Glomerular visceral epithelial cell (primary cell): ENCODE measurements around the gene VPREB1.
"Not testable (repeated sequence)": the region's sequence is repeated elsewhere in the genome, so short reads cannot be mapped to it uniquely, and the experiment has no call there.

Experiments used
- DNase-seq: peaks from one replicate; pipeline ENCODE4 v3.0.0-alpha.2; 2016; ENCODE audit errors: extremely low spot score

The VPREB1 gene

DNA sequence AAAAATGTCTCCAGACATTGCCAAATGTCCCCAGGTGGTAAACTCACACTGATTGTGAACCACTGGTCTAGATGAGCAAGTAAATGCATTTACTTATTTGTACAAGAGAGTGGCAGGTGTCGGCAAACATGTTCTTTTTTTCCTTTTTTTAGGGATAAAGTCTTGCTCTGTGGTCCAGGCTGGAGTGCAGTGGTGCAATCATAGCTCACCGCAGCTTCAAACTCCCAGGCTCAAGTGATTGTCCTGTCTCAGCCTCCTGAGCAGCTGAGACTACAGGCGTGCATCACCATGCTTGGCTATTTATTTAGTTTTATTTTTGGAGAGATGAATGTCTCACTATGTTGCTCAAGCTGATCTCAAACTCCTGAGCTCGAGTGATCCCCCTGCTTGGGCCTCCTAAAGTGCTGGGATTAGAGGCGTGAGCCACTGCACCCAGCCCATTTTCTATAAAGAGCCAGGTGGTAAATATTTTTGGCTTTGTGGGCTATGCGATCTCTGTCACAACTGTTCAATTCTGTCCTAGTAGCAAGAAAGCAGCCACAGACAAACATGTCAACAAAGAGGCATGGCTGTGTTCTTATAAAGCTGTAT lies 1.4 kb downstream of the VPREB1 start:
- DNase-seq = no peak

DNA sequence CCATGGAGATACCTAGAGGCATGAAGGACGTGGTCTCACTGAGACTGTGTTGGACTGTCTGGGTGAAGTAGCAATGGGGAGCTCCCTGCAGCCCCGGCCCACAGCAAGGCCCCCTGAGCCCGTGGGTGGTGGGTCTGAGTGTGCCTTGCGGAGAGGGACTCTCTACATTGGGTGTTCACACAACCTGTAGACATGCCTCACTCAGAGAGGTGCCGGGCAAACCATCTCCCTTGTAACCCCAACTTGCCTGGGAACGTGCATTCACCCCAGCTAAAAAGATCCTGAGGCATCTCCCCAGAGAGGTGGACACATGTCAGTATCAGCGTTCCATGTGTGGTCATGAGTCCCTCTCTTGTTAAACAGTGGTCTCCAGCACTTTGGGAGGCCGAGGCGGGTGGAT lies 2.1 kb downstream of the VPREB1 start:
- DNase-seq = no peak

DNA sequence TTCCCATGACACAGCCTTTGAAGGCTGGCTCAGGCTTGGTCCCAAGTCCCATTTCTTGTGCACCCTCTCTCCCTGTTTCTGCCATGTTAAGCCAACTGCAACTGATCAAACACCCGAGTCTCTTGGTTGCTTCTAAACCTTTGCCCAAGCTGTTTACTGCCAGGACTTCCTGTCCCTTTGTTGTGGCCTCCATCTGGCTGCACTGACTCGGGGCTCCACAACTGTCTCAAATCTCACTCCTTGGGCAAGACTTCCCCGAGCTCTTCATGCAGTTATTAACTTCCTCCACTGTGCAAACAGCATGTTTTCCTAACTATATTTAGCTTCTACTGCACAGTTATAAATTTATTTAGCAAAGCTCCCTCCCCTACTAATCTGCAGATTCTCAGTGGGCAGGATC lies 4.3 kb downstream of the VPREB1 start:
- DNase-seq = no peak

- DNase-seq = not testable (repeated sequence)
Observed at GRCh38 chr22:22250651-22251050, 6.1 kb downstream of the VPREB1 start.

GRCh38 chr22:22256133-22256532 lies 11.5 kb downstream of the VPREB1 start:
- DNase-seq = not testable (repeated sequence)

DNA sequence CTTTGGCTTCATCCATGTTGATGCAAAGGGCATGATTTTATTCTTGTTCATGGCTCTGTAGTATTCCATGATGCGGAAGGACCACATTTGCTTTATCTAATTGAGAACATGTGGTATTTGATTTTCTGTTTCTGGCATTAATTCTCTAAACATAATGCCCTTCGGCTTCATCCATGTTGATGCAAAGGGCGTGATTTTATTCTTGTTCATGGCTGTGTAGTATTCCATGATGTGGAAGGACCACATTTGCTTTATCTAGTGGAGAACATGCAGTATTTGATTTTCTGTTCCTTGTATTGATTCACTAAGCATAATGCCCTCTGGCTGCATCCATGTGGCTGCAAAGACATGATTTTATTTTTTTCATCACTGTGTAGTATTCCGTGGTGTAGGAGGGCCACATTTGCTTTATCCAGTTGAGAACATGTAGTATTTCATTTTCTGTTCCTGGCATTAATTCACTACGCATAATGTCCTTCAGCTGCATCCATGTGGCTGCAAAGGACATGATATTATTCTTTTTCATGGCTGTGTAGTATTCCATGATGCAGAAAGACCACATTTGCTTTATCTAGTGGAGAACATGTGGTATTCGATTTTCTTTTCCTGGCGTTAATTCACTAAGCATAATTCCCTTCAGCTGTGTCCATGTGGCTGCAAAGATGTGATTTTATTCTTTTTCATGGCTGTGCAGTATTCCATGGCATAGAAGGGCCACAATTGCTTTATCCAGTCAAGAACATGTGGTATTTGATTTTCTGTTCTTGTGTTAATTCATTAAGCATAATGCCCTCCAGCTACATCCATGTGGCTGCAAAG lies 14.2 kb downstream of the VPREB1 start:
- DNase-seq = not testable (repeated sequence)

GRCh38 chr22:22260169-22260568 lies 15.6 kb downstream of the VPREB1 start:
- DNase-seq = not testable (repeated sequence)

- DNase-seq = not testable (repeated sequence)
Observed at GRCh38 chr22:22260586-22260985, 16.0 kb downstream of the VPREB1 start.

DNA sequence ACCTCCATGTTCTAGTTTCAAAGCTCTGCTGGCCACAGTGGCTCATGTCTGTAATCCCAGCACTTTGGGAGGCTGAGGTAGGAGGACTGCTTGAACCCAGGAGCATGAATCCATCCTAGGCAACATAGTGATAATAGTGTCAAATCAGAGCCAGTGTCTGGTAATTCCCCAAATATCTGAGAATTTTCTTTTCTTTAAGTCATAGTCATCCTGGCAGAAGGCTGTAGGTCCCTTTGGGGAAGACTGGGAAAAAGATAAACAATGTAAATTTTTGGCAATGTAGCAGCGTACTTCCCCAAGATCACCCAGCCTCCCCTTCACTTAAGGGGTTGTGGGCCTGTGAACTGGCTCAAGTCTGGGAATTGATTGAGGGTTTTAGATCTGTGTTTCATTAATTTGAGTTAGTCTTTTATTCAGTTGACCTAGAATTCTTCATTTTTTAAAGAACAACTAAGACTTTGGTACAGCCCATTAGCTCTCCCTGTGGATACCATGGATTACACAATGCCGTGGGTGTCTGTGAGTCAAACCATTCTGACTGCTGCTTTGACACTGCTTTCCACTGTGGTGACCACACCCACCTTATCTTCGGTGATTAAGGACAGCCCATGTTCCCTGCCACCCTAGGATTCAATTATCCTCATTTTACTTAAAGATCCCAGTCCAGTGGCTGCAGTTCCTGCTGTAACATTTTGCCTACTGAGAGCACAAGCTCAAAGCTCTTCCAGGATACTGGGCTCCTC lies 17.9 kb downstream of the VPREB1 start:
- DNase-seq = not testable (repeated sequence)

DNA sequence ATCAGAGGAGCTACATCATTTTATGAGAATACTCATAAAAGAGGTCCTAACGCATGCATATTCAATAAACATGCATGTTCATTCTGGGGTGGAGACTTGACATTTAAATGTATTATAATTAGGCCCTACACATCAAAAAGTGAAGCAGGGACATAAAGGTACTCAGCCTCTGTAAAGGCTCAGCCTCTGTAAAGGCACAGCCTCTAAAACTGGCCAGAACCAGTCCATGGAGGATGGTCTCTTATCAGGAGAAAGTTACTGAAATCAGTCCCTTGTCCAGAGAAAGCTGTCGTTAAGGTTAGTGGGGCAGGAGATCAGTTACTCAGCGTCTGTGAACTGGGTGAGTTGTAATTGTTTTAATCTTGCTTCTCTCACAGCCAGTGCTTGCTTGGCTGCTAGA lies 19.2 kb downstream of the VPREB1 start:
- not testable (repeated sequence) for DNase-seq

GRCh38 chr22:22270036-22270676 lies 25.6 kb downstream of the VPREB1 start:
- DNase-seq = not testable (repeated sequence)

- not testable (repeated sequence) for DNase-seq
Observed at GRCh38 chr22:22277423-22277822, 32.8 kb downstream of the VPREB1 start.

- not testable (repeated sequence) for DNase-seq
Observed at GRCh38 chr22:22284962-22285756, 40.6 kb downstream of the VPREB1 start.

DNA sequence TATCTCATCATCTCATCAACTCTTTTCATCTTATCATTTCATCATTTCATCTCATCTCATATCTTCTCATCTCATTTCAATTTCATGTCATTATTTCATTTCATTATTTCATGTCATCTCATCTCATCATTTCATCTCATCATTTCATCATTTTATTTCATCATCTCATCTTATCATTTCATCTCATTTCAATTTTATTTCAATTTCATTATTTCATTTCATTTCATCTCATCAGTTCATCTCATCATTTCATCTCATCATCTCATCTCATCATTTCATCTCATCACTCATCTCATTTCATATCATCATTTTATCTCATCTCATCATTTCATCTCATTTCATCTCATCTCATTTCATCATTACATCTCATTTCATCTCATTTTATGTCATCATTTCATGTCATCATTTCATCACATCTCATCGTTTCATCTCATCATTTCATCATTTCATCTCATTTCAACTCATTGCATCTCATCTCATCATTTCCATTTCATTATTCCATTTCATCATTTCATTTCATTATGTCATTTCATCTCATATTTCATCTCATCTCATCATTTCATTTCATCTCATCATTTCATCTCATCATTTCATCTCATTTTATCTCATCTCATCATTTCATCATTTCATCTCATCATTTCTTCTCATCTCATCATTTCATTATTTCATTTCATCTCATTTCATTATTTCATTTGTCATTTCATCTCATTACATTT lies 42.0 kb downstream of the VPREB1 start:
- DNase-seq = not testable (repeated sequence)

- not testable (repeated sequence) for DNase-seq
Observed at GRCh38 chr22:22287106-22287626, 42.6 kb downstream of the VPREB1 start.

DNA sequence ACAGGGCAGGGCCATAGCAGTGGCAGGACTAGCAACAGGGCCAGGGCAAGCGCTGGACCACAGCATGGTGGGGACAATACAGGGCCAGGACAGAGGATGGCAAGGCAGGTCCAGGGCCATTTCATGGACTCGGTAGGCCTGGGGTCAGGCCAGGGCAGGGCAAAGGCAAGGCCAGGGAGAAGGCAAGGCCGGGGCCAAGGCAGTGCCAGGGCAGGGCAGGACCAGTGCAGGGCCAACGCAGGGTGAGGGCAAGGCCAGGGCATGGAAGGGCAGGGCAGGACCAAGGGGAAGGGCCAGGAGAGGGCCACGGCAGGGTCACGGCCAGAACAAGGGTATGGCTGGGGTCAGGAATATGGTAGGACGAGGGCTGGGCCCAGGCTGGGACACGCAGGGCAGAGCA lies 45.1 kb downstream of the VPREB1 start:
- not testable (repeated sequence) for DNase-seq

DNA sequence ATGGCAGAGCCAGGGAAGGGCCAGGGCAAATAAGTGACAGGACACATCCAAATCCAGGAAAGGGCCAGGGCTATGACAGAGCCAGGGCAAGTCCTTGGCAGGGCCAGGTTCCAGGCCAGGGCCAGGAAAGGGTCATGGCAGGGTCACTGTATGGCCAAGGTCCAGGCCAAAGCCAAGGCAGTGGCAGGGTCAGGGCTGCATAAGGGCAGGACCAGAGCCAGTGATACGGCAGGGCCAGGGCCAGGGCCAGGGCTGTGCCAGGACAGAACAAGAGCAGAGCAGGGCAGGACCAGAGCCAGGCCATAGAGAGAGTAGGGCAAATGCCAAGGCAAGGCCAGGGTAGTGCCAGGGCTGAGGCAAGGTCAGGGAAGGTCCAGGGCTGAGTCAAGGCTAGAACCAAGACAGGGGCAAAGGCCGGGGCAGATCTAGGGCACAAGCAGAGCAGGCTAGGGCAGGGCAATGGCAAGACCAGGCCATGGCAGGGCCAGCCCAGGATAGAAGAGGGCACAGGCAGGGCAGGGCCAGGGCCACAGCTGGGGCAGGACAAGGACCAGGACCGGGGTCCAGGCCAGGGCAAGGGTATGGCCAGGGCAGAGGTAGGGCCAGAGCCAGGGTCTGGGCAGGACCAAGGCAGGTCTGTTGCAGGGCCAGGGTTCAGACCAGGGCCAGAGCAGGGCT lies 46.7 kb downstream of the VPREB1 start:
- not testable (repeated sequence) for DNase-seq

GRCh38 chr22:22292656-22293055 lies 48.1 kb downstream of the VPREB1 start:
- not testable (repeated sequence) for DNase-seq

DNA sequence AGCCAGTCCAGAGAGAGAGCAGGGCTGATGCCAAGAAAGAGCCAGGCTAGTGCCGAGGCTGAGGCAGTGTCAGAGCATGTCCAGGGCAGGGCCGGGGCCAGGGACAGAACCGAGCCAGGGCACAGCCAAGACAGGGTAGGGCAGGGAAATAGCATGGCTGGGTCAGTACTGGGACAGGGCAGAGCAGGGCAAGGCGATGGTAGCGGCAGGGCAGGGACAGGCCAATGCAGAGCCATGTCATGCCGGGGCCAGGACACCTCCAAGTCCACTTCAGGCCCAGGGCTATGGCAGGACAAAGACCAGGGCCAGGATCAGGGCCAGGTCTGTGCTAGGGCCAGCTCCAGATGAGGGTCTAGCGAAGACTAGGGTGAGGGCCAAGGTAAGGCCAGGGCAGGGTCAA lies 48.9 kb downstream of the VPREB1 start:
- not testable (repeated sequence) for DNase-seq

- not testable (repeated sequence) for DNase-seq
Observed at GRCh38 chr22:22294641-22295040, 50.1 kb downstream of the VPREB1 start.
